PC-3 (cell line): Measurements from ENCODE around the gene MRPL11.

ENCODE experiments used
- CTCF ChIP-seq: fragments of 300-600 bp; sonication (generic); conservative IDR thresholded peaks from 2 replicates; pipeline ENCODE4 v1.5.1; 2017; ENCODE audit warnings: antibody characterized with exemption, low read depth, mild to moderate bottlenecking, low read length
- EZH2 ChIP-seq: fragments of 300-600 bp; sonication (generic); IDR thresholded peaks from one replicate; pipeline ENCODE4 v1.6.1; 2017; ENCODE audit warnings: antibody characterized with exemption, mild to moderate bottlenecking, low read length; ENCODE audit not compliant: unreplicated experiment
- EZH2phosphoT487 ChIP-seq: fragments of 300-600 bp; sonication (generic); IDR thresholded peaks from 2 replicates; pipeline ENCODE4 v1.6.1; 2018; ENCODE audit warnings: mild to moderate bottlenecking, antibody characterized with exemption, low read length, borderline replicate concordance

- TF ChIP-seq CTCF: peak; percentile 30; the same call in 1 of the 2 replicates
- TF ChIP-seq EZH2: no peak
- TF ChIP-seq EZH2phosphoT487: no peak
Measured at GRCh38 chr11:66467034-66467659, 28.5 kb upstream of the MRPL11 start.
